ENCODE measurements around the gene PCDHA10. TPM values are rescaled to one million over a fixed set of nuclear protein-coding genes. Genes with fewer than 3 reads are reported as not detected.
"Not testable (repeated sequence)": the region's sequence is repeated elsewhere in the genome, so short reads cannot be mapped to it uniquely, and the experiment has no call there.

The PCDHA10 gene
- total RNA-seq, 1 donor from 2014 or later: 0.15 TPM

- DNase-seq; ATAC-seq; intact Hi-C loops (cut with micrococcal nuclease): not testable (repeated sequence)
These were observed 21.0 kb downstream of the PCDHA10 start for GRCh38 chr5:140876541-140877261.

- intact Hi-C loops (cut with micrococcal nuclease): no loop called here
- DNase-seq: no peak
- no peak for ATAC-seq
These were observed 21.5 kb downstream of the PCDHA10 start for GRCh38 chr5:140877262-140877581.

GRCh38 chr5:140881889-140882590 is 26.3 kb downstream of the PCDHA10 start, which contains the start of gene PCDHA13:
Gene PCDHA13 (plus strand): TSS chr5:140882124. CDS start chr5:140882269, 145 bp downstream.
- no peak for DNase-seq
- ATAC-seq: no peak
- intact Hi-C loops (cut with micrococcal nuclease): no loop called here

GRCh38 chr5:140882591-140882899 is 26.8 kb downstream of the PCDHA10 start:
- ATAC-seq (no peak), DNase-seq (no peak)
- intact Hi-C loops (cut with micrococcal nuclease): no loop called here

GRCh38 chr5:140883373-140883772 is 27.7 kb downstream of the PCDHA10 start:
- intact Hi-C loops (cut with micrococcal nuclease): no loop called here
- ATAC-seq: no peak
- DNase-seq: no peak

GRCh38 chr5:140883927-140884697 is 28.4 kb downstream of the PCDHA10 start:
- intact Hi-C loops (cut with micrococcal nuclease): no loop called here
- no peak for DNase-seq
- no peak for ATAC-seq

- DNase-seq (no peak), ATAC-seq (no peak)
- intact Hi-C loops (cut with micrococcal nuclease): no loop called here
These were observed 60.6 kb downstream of the PCDHA10 start for GRCh38 chr5:140916325-140916724.

Other genes with a start within 250 kb of the PCDHA10 start
- gene CD14, start 222.7 kb upstream of the PCDHA10 start, total RNA-seq: 31.0 TPM
- 3.2 TPM for gene TMCO6, start 216.4 kb upstream of the PCDHA10 start, total RNA-seq
- gene NDUFA2, start 208.3 kb upstream of the PCDHA10 start, total RNA-seq: 161 TPM
- gene IK, start 208.1 kb upstream of the PCDHA10 start, total RNA-seq: 73.7 TPM
- gene WDR55, start 191.0 kb upstream of the PCDHA10 start, total RNA-seq: 12.1 TPM
- gene DND1, start 182.3 kb upstream of the PCDHA10 start, total RNA-seq: 0.67 TPM
- gene HARS1, start 164.5 kb upstream of the PCDHA10 start, total RNA-seq: 36.7 TPM
- gene HARS2, start 164.4 kb upstream of the PCDHA10 start, total RNA-seq: 27.9 TPM
- gene ZMAT2, start 155.4 kb upstream of the PCDHA10 start, total RNA-seq: 31.4 TPM
- not detected for gene PCDHA1, start 69.8 kb upstream of the PCDHA10 start, total RNA-seq
- not detected for gene PCDHA2, start 61.0 kb upstream of the PCDHA10 start, total RNA-seq
- 0.07 TPM for gene PCDHA3, start 54.8 kb upstream of the PCDHA10 start, total RNA-seq
- 0.10 TPM for gene PCDHA4, start 48.8 kb upstream of the PCDHA10 start, total RNA-seq
- not detected for gene PCDHA5, start 34.3 kb upstream of the PCDHA10 start, total RNA-seq
- not detected for gene PCDHA6, start 27.9 kb upstream of the PCDHA10 start, total RNA-seq
- 0.12 TPM for gene PCDHA7, start 21.6 kb upstream of the PCDHA10 start, total RNA-seq
- not detected for gene PCDHA8, start 14.7 kb upstream of the PCDHA10 start, total RNA-seq
- gene PCDHA9, start 7.5 kb upstream of the PCDHA10 start, total RNA-seq: not detected
- not detected for gene PCDHA11, start 13.1 kb downstream of the PCDHA10 start, total RNA-seq
- gene PCDHA12, start 19.4 kb downstream of the PCDHA10 start, total RNA-seq: not detected
- gene PCDHA13, start 26.2 kb downstream of the PCDHA10 start, total RNA-seq: 0.10 TPM
- 0.10 TPM for gene PCDHAC1, start 70.4 kb downstream of the PCDHA10 start, total RNA-seq
- gene PCDHAC2, start 110.6 kb downstream of the PCDHA10 start, total RNA-seq: 0.10 TPM
- not detected for gene PCDHB1, start 195.5 kb downstream of the PCDHA10 start, total RNA-seq
- 2.2 TPM for gene PCDHB2, start 238.7 kb downstream of the PCDHA10 start, total RNA-seq
- gene PCDHB3, start 244.6 kb downstream of the PCDHA10 start, total RNA-seq: 0.99 TPM

All from left ventricle myocardium superior (tissue), 1 donor.